SK-N-SH (cell line): Measurements from ENCODE around the gene DLG2. TPM values are rescaled to one million over a fixed set of nuclear protein-coding genes. Genes with fewer than 3 reads are reported as not detected.

Experiments used
- CTCF ChIA-PET: fragments of 300-600, 350-600 bp; formaldehyde crosslinking; extraction: SDS; loops from one replicate; lab custom pipeline; 2021; lab: Yijun Ruan, JAX
- POLR2A ChIA-PET: fragments of 350-600 bp; sonication (Branson Sonifier 250); formaldehyde crosslinking; extraction: SDS; loops from one replicate; lab custom pipeline; 2020; ENCODE audit warnings: antibody characterized with exemption, inconsistent platforms; lab: Yijun Ruan, JAX
- DNase-seq: peaks from one replicate; pipeline ENCODE4 v3.0.0; 2012
- H2AFZ ChIP-seq: fragments of 200-600 bp; sonication (generic); 2 replicates; pipeline ENCODE4 v1.8.1; 2016; ENCODE audit warnings: antibody characterized with exemption, mild to moderate bottlenecking, low read depth
- H3F3A ChIP-seq: fragments of 200-600 bp; sonication (generic); replicated peaks from 2 replicates; pipeline ENCODE3; 2016; ENCODE audit warnings: antibody characterized with exemption, mild to moderate bottlenecking; ENCODE audit not compliant: insufficient read depth
- H3K27ac ChIP-seq, 2 experiments: fragments of 200-500 bp in 1 of 2; fragments of 200-600 bp in 1 of 2; sonication (Bioruptor generic) in 1 of 2; sonication (generic), shearing (Covaris generic) in 1 of 2; 2 replicates each; pipeline versions ENCODE4 v1.5.1 to v1.6.1; 2014 to 2016; ENCODE audit warnings: low read depth in 2 of 2, inconsistent platforms in 1 of 2, low read length in 1 of 2, mild to moderate bottlenecking in 1 of 2, mixed read lengths in 1 of 2
- H3K27me3 ChIP-seq: fragments of 200-600 bp; sonication (generic), shearing (Covaris generic); 2 replicates; pipeline ENCODE4 v1.6.1; 2016; ENCODE audit warnings: mixed run types; ENCODE audit not compliant: insufficient read depth
- H3K36me3 ChIP-seq, 2 experiments: fragments of 200-500 bp in 1 of 2; fragments of 200-600 bp in 1 of 2; sonication (Bioruptor generic) in 1 of 2; sonication (generic) in 1 of 2; replicated peaks in 1 of 2; 2 replicates each; pipeline versions ENCODE3 to v1.5.1; 2014 to 2016; ENCODE audit warnings: low read length in 1 of 2, mild to moderate bottlenecking in 1 of 2; ENCODE audit not compliant: insufficient read depth in 2 of 2, control insufficient read depth in 1 of 2
- H3K4me1 ChIP-seq, 2 experiments: fragments of 200-500 bp in 1 of 2; fragments of 200-600 bp in 1 of 2; sonication (Bioruptor generic) in 1 of 2; sonication (generic), shearing (Covaris generic) in 1 of 2; 2 replicates each; pipeline versions ENCODE4 v1.5.1 to v1.6.1; 2014 to 2016; ENCODE audit warnings: low read depth in 1 of 2, low read length in 1 of 2, mixed run types in 1 of 2; ENCODE audit not compliant: insufficient read depth in 2 of 2, control insufficient read depth in 1 of 2
- H3K4me2 ChIP-seq: fragments of 200-600 bp; sonication (generic), shearing (Covaris generic); 2 replicates; pipeline ENCODE4 v1.6.1; 2017; ENCODE audit warnings: mixed run types
- H3K4me3 ChIP-seq, 2 experiments: fragments of 200-500 bp in 1 of 2; fragments of 200-600 bp in 1 of 2; sonication (Bioruptor generic) in 1 of 2; sonication (generic), shearing (Covaris generic) in 1 of 2; 2 replicates each; pipeline versions ENCODE4 v1.5.1 to v1.8.1; 2014 to 2016; ENCODE audit warnings: low read depth in 2 of 2, inconsistent platforms in 1 of 2, low read length in 1 of 2, mild to moderate bottlenecking in 1 of 2, mixed read lengths in 1 of 2, moderate library complexity in 1 of 2
- H3K79me2 ChIP-seq: fragments of 200-600 bp; sonication (generic); 2 replicates; pipeline ENCODE4 v1.8.1; 2017; ENCODE audit warnings: mild to moderate bottlenecking; ENCODE audit not compliant: insufficient read depth
- H3K9ac ChIP-seq: fragments of 200-600 bp; sonication (generic); 2 replicates; pipeline ENCODE4 v1.6.1; 2017; ENCODE audit warnings: mixed run types
- H3K9me2 ChIP-seq: fragments of 200-600 bp; sonication (generic); 2 replicates; pipeline ENCODE4 v1.6.1; 2017; ENCODE audit warnings: mixed run types
- H3K9me3 ChIP-seq: fragments of 200-600 bp; sonication (generic); 2 replicates; pipeline ENCODE4 v1.6.1; 2017; ENCODE audit warnings: mixed run types, mild to moderate bottlenecking, moderate library complexity
- H4K20me1 ChIP-seq: fragments of 200-600 bp; sonication (generic); 2 replicates; pipeline ENCODE4 v1.6.1; 2017; ENCODE audit warnings: mild to moderate bottlenecking, mixed run types; ENCODE audit not compliant: insufficient read depth
- CTCF ChIP-seq: fragments of 200-600 bp; sonication (generic); IDR thresholded peaks from 2 replicates; pipeline ENCODE4 v1.6.1; 2017; ENCODE audit warnings: antibody characterized with exemption, mild to moderate bottlenecking, moderate library complexity
- ELF1 ChIP-seq: IDR thresholded peaks from 2 replicates; pipeline ENCODE4 v1.4.0; 2012
- EP300 ChIP-seq, 2 experiments: IDR thresholded peaks; 2 replicates each; pipeline versions ENCODE4 v1.4.0 to v1.6.1; 2012; ENCODE audit warnings: borderline replicate concordance in 1 of 2, low read depth in 1 of 2, low read length in 1 of 2
- EZH2phosphoT487 ChIP-seq: fragments of 200-600 bp; sonication (generic); IDR thresholded peaks from 2 replicates; pipeline ENCODE4 v1.6.1; 2017; ENCODE audit warnings: low read depth, mixed run types, mild to moderate bottlenecking, antibody characterized with exemption, moderate library complexity, borderline replicate concordance
- FOSL2 ChIP-seq: IDR thresholded peaks from 2 replicates; pipeline ENCODE4 v1.4.0; 2012; ENCODE audit warnings: low read depth, mild to moderate bottlenecking, moderate library complexity, borderline replicate concordance
- FOXM1 ChIP-seq: IDR thresholded peaks from 2 replicates; pipeline ENCODE4 v1.4.0; 2012; ENCODE audit warnings: low read depth, mild to moderate bottlenecking
- GABPA ChIP-seq: IDR thresholded peaks from 2 replicates; pipeline ENCODE4 v1.4.0; 2012; ENCODE audit warnings: low read depth, mild to moderate bottlenecking
- GATA2 ChIP-seq: sonication (generic); formaldehyde crosslinking; IDR thresholded peaks from 2 replicates; pipeline ENCODE4 v1.5.0; 2020; ENCODE audit warnings: mild to moderate bottlenecking, missing genetic modification reagents
- IRF3 ChIP-seq: fragments of 150-350 bp; IDR thresholded peaks from 2 replicates; pipeline ENCODE4 v1.6.1; 2016; ENCODE audit warnings: mild to moderate bottlenecking, low read depth, low read length
- MEF2A ChIP-seq: IDR thresholded peaks from 2 replicates; pipeline ENCODE4 v1.4.0; 2012; ENCODE audit warnings: low read depth, borderline replicate concordance
- MXI1 ChIP-seq: IDR thresholded peaks from 2 replicates; pipeline ENCODE4 v1.6.1; 2012; ENCODE audit warnings: mild to moderate bottlenecking, low read depth, low read length, improper control_type of control experiment
- NFIC ChIP-seq: IDR thresholded peaks from 2 replicates; pipeline ENCODE4 v1.4.0; 2012; ENCODE audit warnings: borderline replicate concordance
- NRF1 ChIP-seq: IDR thresholded peaks from 2 replicates; pipeline ENCODE4 v1.6.1; 2012; ENCODE audit warnings: low read depth, mild to moderate bottlenecking, low read length
- PBX3 ChIP-seq: IDR thresholded peaks from 2 replicates; pipeline ENCODE4; 2012
- POLR2AphosphoS5 ChIP-seq: IDR thresholded peaks from 2 replicates; pipeline ENCODE4 v1.6.1; 2012; ENCODE audit warnings: low read depth, low read length
- RAD21 ChIP-seq: IDR thresholded peaks from 2 replicates; pipeline ENCODE4 v1.6.1; 2012; ENCODE audit warnings: mild to moderate bottlenecking, low read length
- RFX5 ChIP-seq: IDR thresholded peaks from 2 replicates; pipeline ENCODE4 v1.6.1; 2012; ENCODE audit warnings: mild to moderate bottlenecking, improper control_type of control experiment, low read length
- SIN3A ChIP-seq: IDR thresholded peaks from 2 replicates; pipeline ENCODE4 v1.6.1; 2012; ENCODE audit warnings: low read depth, mild to moderate bottlenecking, low read length, moderate library complexity, borderline replicate concordance
- SMC3 ChIP-seq: IDR thresholded peaks from 2 replicates; pipeline ENCODE4 v1.6.1; 2012; ENCODE audit warnings: low read depth, low read length, improper control_type of control experiment
- TAF1 ChIP-seq: IDR thresholded peaks from 2 replicates; pipeline ENCODE4 v1.6.1; 2012; ENCODE audit warnings: low read depth, mild to moderate bottlenecking, low read length, moderate library complexity, borderline replicate concordance
- TCF12 ChIP-seq: IDR thresholded peaks from 2 replicates; pipeline ENCODE4 v1.4.0; 2012
- USF1 ChIP-seq: IDR thresholded peaks from 2 replicates; pipeline ENCODE4 v1.4.0; 2012; ENCODE audit warnings: low read depth, borderline replicate concordance
- YY1 ChIP-seq: IDR thresholded peaks from 2 replicates; pipeline ENCODE4 v1.4.0; 2012; ENCODE audit warnings: low read depth, mild to moderate bottlenecking
- WGBS: methylation state at CpG from one replicate; pipeline ENCODE4 v1.1.6; 2017; ENCODE audit warnings: low lambda C conversion rate; 5-methylcytosine and 5-hydroxymethylcytosine counted together
- polyA plus RNA-seq, 3 experiments: library from polyadenylated mRNA; depleted of rRNA; stranded (reverse); fragments of >200 nt; gene quantifications; 2 replicates each; pipeline ENCODE4 v1.2.3, GENCODE V29; 2012

DLG2 gene
- polyA plus RNA-seq, 1 of the 3 experiments (the other 2 are of a cell fraction): 0.21 TPM

- TF ChIP-seq EP300 (IDR thresholded peaks at IDR 0.05; ENCODE audit: borderline replicate concordance in 1 of 2, low read depth in 1 of 2, low read length in 1 of 2) (no peak), ELF1 (no peak), NFIC (no peak)
Observed at GRCh38 chr11:83793310-83793709, 1833.8 kb downstream of the DLG2 start (continued).

- no peaks in the 10 kb centered on the region for H4K20me1 ChIP-seq
- H3K27me3 ChIP-seq: no peaks in the 10 kb centered on the region
- H3K9ac ChIP-seq: no peak overlapping the region
- 87% methylated on average over 17 of the region's 17 CpGs for WGBS
- no peak overlapping the region for H3K27ac ChIP-seq
- peaks cover under 1 to 3% of the 10 kb centered on the region in 2 experiments; a peak in 2 of 4 replicates for H3K4me1 ChIP-seq
- no peak overlapping the region for H3K4me2 ChIP-seq
- H3K4me3 ChIP-seq: no peak overlapping the region
- TF ChIP-seq SIN3A: no peak
- no peak for TF ChIP-seq POLR2AphosphoS5
- no peak for TF ChIP-seq RFX5
- no peak for TF ChIP-seq FOSL2
- TF ChIP-seq FOXM1: no peak
- no peak for TF ChIP-seq RAD21
- TF ChIP-seq NRF1: no peak
- no peak for TF ChIP-seq USF1
- no peak for TF ChIP-seq CTCF
- TF ChIP-seq SMC3: no peak
- TF ChIP-seq GATA2: no peak
- no peak for TF ChIP-seq PBX3
- no peak for TF ChIP-seq TAF1
- TF ChIP-seq YY1: no peak
- TF ChIP-seq MXI1: no peak
- no peak for TF ChIP-seq TCF12
- TF ChIP-seq MEF2A: no peak
- no peak for TF ChIP-seq EZH2phosphoT487
- TF ChIP-seq GABPA: no peak
- TF ChIP-seq IRF3: no peak
- no peaks in the 10 kb centered on the region for H3K79me2 ChIP-seq
- H3K9me3 ChIP-seq: no peaks in the 10 kb centered on the region
- CTCF ChIA-PET: interaction anchor here (0.8 to 1.4 kb wide), 4 partner anchors 12 to 499 kb away, joined by 3 to 5 read pairs (median 4); no protein-coding TSS in a partner anchor
- no peaks in the 10 kb centered on the region for H3F3A ChIP-seq
- H3K9me2 ChIP-seq: no peaks in the 10 kb centered on the region
- no peaks in the 10 kb centered on the region for H3K36me3 ChIP-seq
- POLR2A ChIA-PET: no interaction called here
- H2AFZ ChIP-seq: no peak overlapping the region
- DNase-seq: no peak
Observed at GRCh38 chr11:83791557-83791956, 1835.6 kb downstream of the DLG2 start.
